GM23248 (cell line): ENCODE measurements around the gene NFATC3.

Experiments
- EZH2 ChIP-seq: fragments of 200-600 bp; sonication (generic); IDR thresholded peaks from 2 replicates; pipeline ENCODE4 v1.6.1; 2018; ENCODE audit warnings: antibody characterized with exemption, mild to moderate bottlenecking; ENCODE audit not compliant: insufficient read depth, poor library complexity, severe bottlenecking
- EZH2phosphoT487 ChIP-seq: fragments of 200-600 bp; sonication (generic); IDR thresholded peaks from 2 replicates; pipeline ENCODE4 v1.6.1; 2018; ENCODE audit warnings: antibody characterized with exemption, moderate library complexity, mild to moderate bottlenecking, low read depth; ENCODE audit not compliant: insufficient read depth

GRCh38 chr16:68089067-68089466 lies 3.9 kb downstream of the NFATC3 start:
- no peak for TF ChIP-seq EZH2phosphoT487
- TF ChIP-seq EZH2: no peak
